GM21737 (cell line): ENCODE measurements around the gene LRRK1.

ENCODE experiments used
- ATAC-seq: cut with Tn5 transposase; IDR thresholded peaks from one replicate; pipeline ENCODE4 v1.9.1; 2021; ENCODE audit warnings: mild to moderate bottlenecking, moderate library complexity; ENCODE audit not compliant: unreplicated experiment

The LRRK1 gene

GRCh38 chr15:100890051-100890720, 29.0 kb upstream of the LRRK1 start:
- ATAC-seq: no peak

GRCh38 chr15:100890850-100891249, 28.3 kb upstream of the LRRK1 start:
- ATAC-seq: no peak

- no peak for ATAC-seq
Measured at GRCh38 chr15:100891307-100892012, 27.7 kb upstream of the LRRK1 start.

- no peak for ATAC-seq
Measured at GRCh38 chr15:100892013-100892355, 27.2 kb upstream of the LRRK1 start.

- no peak for ATAC-seq
Measured at GRCh38 chr15:100893261-100893963, 25.7 kb upstream of the LRRK1 start.

GRCh38 chr15:100893964-100894295, 25.2 kb upstream of the LRRK1 start:
- ATAC-seq: no peak

- no peak for ATAC-seq
Measured at GRCh38 chr15:100895721-100896120, 23.4 kb upstream of the LRRK1 start.

GRCh38 chr15:100897221-100898151, 21.7 kb upstream of the LRRK1 start:
- ATAC-seq: no peak

- no peak for ATAC-seq
Measured at GRCh38 chr15:100898152-100898490, 21.0 kb upstream of the LRRK1 start.

GRCh38 chr15:100898661-100899462, 20.3 kb upstream of the LRRK1 start:
- no peak for ATAC-seq

- no peak for ATAC-seq
Measured at GRCh38 chr15:100899601-100900000, 19.6 kb upstream of the LRRK1 start.

GRCh38 chr15:100900136-100900794, 18.9 kb upstream of the LRRK1 start:
- ATAC-seq: no peak

- no peak for ATAC-seq
Measured at GRCh38 chr15:100900795-100901169, 18.4 kb upstream of the LRRK1 start.

GRCh38 chr15:100901296-100901695, 17.9 kb upstream of the LRRK1 start:
- ATAC-seq: no peak

GRCh38 chr15:100901702-100902435, 17.3 kb upstream of the LRRK1 start:
- ATAC-seq: no peak

- ATAC-seq: no peak
Measured at GRCh38 chr15:100902436-100903167, 16.6 kb upstream of the LRRK1 start.

- no peak for ATAC-seq
Measured at GRCh38 chr15:100903168-100903554, 16.0 kb upstream of the LRRK1 start.

GRCh38 chr15:100905850-100906249, 13.3 kb upstream of the LRRK1 start:
- ATAC-seq: no peak

- no peak for ATAC-seq
Measured at GRCh38 chr15:100908466-100908865, 10.7 kb upstream of the LRRK1 start.
